ENCODE measurements around the gene SYNPO2. TPM values are rescaled to one million over a fixed set of nuclear protein-coding genes. Genes with fewer than 3 reads are reported as not detected.

SYNPO2 gene
- total RNA-seq, 3 donors from 2014 or later (not counting 1 experiment from before 2014, with no cell fraction given) = 0.18 to 0.85 (median 0.56) TPM

DNA sequence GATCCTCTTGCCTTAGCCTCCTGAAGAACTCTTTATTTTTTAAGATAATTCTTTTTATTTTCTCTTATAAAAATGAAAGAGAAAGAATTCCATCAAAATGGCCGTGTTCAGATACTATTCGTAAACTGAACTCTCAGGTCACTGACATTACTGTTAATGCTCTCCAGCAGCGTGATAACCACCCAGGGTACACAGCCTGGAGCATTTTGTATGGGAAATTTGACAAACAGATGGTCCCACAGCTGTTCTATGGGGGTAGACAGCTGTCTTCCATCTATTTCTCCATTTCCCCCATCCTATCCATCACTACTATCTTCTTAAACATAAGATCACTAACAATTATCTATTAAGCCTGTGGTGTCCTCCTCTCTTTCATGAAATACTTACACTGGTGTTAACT lies 47.8 kb downstream of the SYNPO2 start:
- ATAC-seq = no peak

DNA sequence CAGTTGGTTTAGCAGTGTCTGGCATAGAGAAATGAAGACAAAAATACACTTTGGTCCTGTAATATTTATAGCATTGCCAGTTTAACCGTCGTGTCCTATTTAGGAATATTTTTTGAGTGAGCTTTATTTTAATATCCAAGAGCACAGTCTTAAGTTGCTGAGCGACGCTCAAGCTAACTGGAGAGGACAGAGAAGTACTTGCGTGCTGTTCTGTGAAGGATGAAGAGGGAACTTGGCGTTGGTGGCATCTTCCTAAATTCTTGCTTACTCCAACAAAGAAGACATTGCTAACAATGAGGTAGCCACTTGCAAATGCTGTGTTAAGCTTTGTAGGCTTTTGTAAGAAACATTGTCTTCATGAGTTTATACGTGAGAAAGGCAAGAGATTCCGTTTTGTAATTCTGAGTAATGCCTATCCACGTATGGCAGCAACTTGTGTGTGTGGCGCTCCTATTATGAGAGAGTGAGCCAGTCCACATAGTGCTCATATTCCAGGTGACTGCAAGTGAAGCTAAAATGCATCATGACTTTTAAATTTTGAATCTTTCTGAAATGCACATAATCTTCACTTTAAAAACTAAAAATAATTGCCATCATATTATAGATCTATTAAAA lies 50.6 kb downstream of the SYNPO2 start:
- Mint-ChIP-seq H3K4me1 (no peaks in the 10 kb centered on the region), H3K9me3 (no peaks in the 10 kb centered on the region), H3K27ac (no peak overlapping the region), H3K4me3 (no peak overlapping the region), H3K27me3 (ENCODE audit: low read depth in 2 of 2) (peaks cover 15 to 18% of the 10 kb centered on the region in 2 donors), H3K36me3 (no peaks in the 10 kb centered on the region)
- TF ChIP-seq, protein P1, sequence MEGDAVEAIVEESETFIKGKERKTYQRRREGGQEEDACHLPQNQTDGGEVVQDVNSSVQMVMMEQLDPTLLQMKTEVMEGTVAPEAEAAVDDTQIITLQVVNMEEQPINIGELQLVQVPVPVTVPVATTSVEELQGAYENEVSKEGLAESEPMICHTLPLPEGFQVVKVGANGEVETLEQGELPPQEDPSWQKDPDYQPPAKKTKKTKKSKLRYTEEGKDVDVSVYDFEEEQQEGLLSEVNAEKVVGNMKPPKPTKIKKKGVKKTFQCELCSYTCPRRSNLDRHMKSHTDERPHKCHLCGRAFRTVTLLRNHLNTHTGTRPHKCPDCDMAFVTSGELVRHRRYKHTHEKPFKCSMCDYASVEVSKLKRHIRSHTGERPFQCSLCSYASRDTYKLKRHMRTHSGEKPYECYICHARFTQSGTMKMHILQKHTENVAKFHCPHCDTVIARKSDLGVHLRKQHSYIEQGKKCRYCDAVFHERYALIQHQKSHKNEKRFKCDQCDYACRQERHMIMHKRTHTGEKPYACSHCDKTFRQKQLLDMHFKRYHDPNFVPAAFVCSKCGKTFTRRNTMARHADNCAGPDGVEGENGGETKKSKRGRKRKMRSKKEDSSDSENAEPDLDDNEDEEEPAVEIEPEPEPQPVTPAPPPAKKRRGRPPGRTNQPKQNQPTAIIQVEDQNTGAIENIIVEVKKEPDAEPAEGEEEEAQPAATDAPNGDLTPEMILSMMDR (IDR thresholded peaks at IDR 0.05) = no peak
- H3K27me3 ChIP-seq (ENCODE audit: control insufficient read depth, insufficient read depth, low read length) = no peaks in the 10 kb centered on the region
- no peaks in the 10 kb centered on the region for H3K9me3 ChIP-seq (ENCODE audit: control insufficient read depth, insufficient read depth, low read length)
- no peak overlapping the region for H3K4me3 ChIP-seq (ENCODE audit: low read length)
- no peak overlapping the region for H3K27ac ChIP-seq (ENCODE audit: low read length)
- 95% methylated on average over 10 of the region's 10 CpGs for WGBS (ENCODE audit: insufficient coverage)
- DNase-seq = no peak
- intact Hi-C loops (cut with micrococcal nuclease) = no loop called here
- H3K4me1 ChIP-seq (ENCODE audit: control insufficient read depth, insufficient read depth, low read length) = no peaks in the 10 kb centered on the region
- no peaks in the 10 kb centered on the region for H3K36me3 ChIP-seq (ENCODE audit: control insufficient read depth, insufficient read depth, low read length)
- ATAC-seq = no peak

More for the DNA sequence above, 47.8 kb downstream of the SYNPO2 start:
- Mint-ChIP-seq H3K4me1 (no peaks in the 10 kb centered on the region), H3K36me3 (no peaks in the 10 kb centered on the region), H3K9me3 (no peaks in the 10 kb centered on the region), H3K27ac (no peak overlapping the region), H3K27me3 (ENCODE audit: low read depth in 2 of 2) (peaks cover 16 to 19% of the 10 kb centered on the region in 2 donors), H3K4me3 (no peak overlapping the region)
- intact Hi-C loops (cut with micrococcal nuclease) = no loop called here
- no peaks in the 10 kb centered on the region for H3K4me1 ChIP-seq (ENCODE audit: control insufficient read depth, insufficient read depth, low read length)
- no peaks in the 10 kb centered on the region for H3K9me3 ChIP-seq (ENCODE audit: control insufficient read depth, insufficient read depth, low read length)
- no peak for DNase-seq
- no peak overlapping the region for H3K4me3 ChIP-seq (ENCODE audit: low read length)
- no peaks in the 10 kb centered on the region for H3K36me3 ChIP-seq (ENCODE audit: control insufficient read depth, insufficient read depth, low read length)
- WGBS (ENCODE audit: insufficient coverage) = 67% methylated on average over 1 of the region's 3 CpGs
- H3K27me3 ChIP-seq (ENCODE audit: control insufficient read depth, insufficient read depth, low read length) = no peaks in the 10 kb centered on the region
- TF ChIP-seq, protein P1 (IDR thresholded peaks at IDR 0.05) = no peak
- H3K27ac ChIP-seq (ENCODE audit: low read length) = no peak overlapping the region

DNA sequence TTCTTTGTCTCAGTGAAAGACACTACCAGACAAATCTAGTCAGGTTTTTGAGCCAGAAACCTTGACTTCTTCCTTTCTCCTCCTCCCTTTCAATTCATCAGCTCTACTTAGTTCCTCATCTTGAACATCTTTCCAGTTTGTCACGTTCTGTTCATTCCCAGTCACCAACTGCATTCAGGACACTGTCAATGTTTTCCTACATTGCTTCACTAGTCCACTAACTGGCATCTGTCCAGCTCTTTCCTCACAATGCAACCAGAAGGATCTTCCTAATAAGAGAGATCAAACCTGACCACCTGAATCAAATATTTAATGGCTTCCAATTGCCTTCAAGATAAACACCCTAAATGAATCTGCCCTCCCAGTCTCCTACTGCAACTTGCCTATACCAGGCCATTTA lies 52.5 kb downstream of the SYNPO2 start:
- H3K4me3 ChIP-seq (ENCODE audit: low read length) = no peak overlapping the region
- H3K9me3 ChIP-seq (ENCODE audit: control insufficient read depth, insufficient read depth, low read length) = no peaks in the 10 kb centered on the region
- no peak for DNase-seq
- H3K4me1 ChIP-seq (ENCODE audit: control insufficient read depth, insufficient read depth, low read length) = no peaks in the 10 kb centered on the region
- H3K4me3 Mint-ChIP-seq = no peak overlapping the region
- no peak for ATAC-seq
- H3K4me1 Mint-ChIP-seq = no peaks in the 10 kb centered on the region
- no peak overlapping the region for H3K27ac ChIP-seq (ENCODE audit: low read length)
- no peak overlapping the region for H3K27ac Mint-ChIP-seq
- TF ChIP-seq, protein P1 (IDR thresholded peaks at IDR 0.05) = no peak
- WGBS (ENCODE audit: insufficient coverage) = 85% methylated on average over 1 of the region's 1 CpG
- H3K27me3 Mint-ChIP-seq (ENCODE audit: low read depth in 2 of 2) = peaks cover 8 to 18% of the 10 kb centered on the region in 2 donors
- H3K36me3 ChIP-seq (ENCODE audit: control insufficient read depth, insufficient read depth, low read length) = no peaks in the 10 kb centered on the region
- no peaks in the 10 kb centered on the region for H3K9me3 Mint-ChIP-seq
- no peaks in the 10 kb centered on the region for H3K36me3 Mint-ChIP-seq
- H3K27me3 ChIP-seq (ENCODE audit: control insufficient read depth, insufficient read depth, low read length) = no peaks in the 10 kb centered on the region
- intact Hi-C loops (cut with micrococcal nuclease) = no loop called here

DNA sequence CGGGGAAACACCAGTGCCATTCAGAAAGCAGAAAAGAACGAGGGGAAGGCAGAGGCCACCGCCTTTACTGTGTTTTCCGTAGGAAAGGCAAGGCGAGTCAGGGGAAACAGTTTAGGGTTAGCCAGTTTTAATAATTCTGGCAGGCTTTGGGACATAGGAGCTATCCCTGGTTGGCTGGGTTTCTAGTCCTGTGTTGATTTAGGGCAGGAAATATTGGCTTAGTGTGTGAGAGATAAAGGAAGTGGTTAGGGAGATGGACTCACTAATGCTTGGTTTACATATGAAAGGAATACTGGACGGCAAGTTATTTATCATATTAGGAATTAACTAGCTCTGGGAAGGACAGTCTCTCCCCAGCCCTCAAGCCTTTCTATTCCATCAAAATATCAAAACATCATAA lies 53.1 kb downstream of the SYNPO2 start:
- no peaks in the 10 kb centered on the region for H3K4me1 Mint-ChIP-seq
- ATAC-seq (no peak), DNase-seq (no peak)
- TF ChIP-seq, protein P1 (IDR thresholded peaks at IDR 0.05) = no peak
- intact Hi-C loops (cut with micrococcal nuclease) = no loop called here
- no peaks in the 10 kb centered on the region for H3K36me3 Mint-ChIP-seq
- Histone ChIP-seq H3K36me3 (ENCODE audit: control insufficient read depth, insufficient read depth, low read length) (no peaks in the 10 kb centered on the region), H3K27me3 (ENCODE audit: control insufficient read depth, insufficient read depth, low read length) (no peaks in the 10 kb centered on the region), H3K4me3 (ENCODE audit: low read length) (no peak overlapping the region), H3K27ac (ENCODE audit: low read length) (no peak overlapping the region), H3K9me3 (ENCODE audit: control insufficient read depth, insufficient read depth, low read length) (no peaks in the 10 kb centered on the region), H3K4me1 (ENCODE audit: control insufficient read depth, insufficient read depth, low read length) (no peaks in the 10 kb centered on the region)
- WGBS (ENCODE audit: insufficient coverage) = 88% methylated on average over 5 of the region's 6 CpGs
- H3K9me3 Mint-ChIP-seq = no peaks in the 10 kb centered on the region
- no peak overlapping the region for H3K27ac Mint-ChIP-seq
- H3K4me3 Mint-ChIP-seq = no peak overlapping the region
- peaks cover 8 to 20% of the 10 kb centered on the region in 2 donors for H3K27me3 Mint-ChIP-seq (ENCODE audit: low read depth in 2 of 2)

Data from natural killer cell (primary cell).